HepG2 (cell line): ENCODE data around the gene SYAP1. TPM values are rescaled to one million over a fixed set of nuclear protein-coding genes. Genes with fewer than 3 reads are reported as not detected.
"Not testable (repeated sequence)": the region's sequence is repeated elsewhere in the genome, so short reads cannot be mapped to it uniquely, and the experiment has no call there.

Source experiments
- ATAC-seq: fragments of 200-7000 bp; cut with Tn5 transposase; 3 replicates; pipeline ENCODE4 v1.9.1; 2020; ENCODE audit warnings: mild to moderate bottlenecking, moderate library complexity
- BruUV-seq: library from RNA; stranded (reverse); fragments of 400-500 nt; replicated peaks from 2 replicates; lab custom pipeline; 2021; lab: Mats Ljungman, UMichigan
- CTCF ChIA-PET: fragments of 300-600 bp; formaldehyde crosslinking; extraction: SDS; loops from one replicate; lab custom pipeline; 2021; ENCODE audit warnings: low total read pairs, inconsistent platforms, low intra/inter-chr PET ratio; lab: Yijun Ruan, JAX
- POLR2A ChIA-PET: fragments of 350-600 bp; sonication (Branson Sonifier 250); formaldehyde crosslinking; loops from one replicate; lab custom pipeline; 2020; ENCODE audit warnings: antibody characterized with exemption, inconsistent platforms; lab: Yijun Ruan, JAX
- DNase-seq: peaks from one replicate; pipeline ENCODE4 v3.0.0-alpha.2; 2015; ENCODE audit warnings: low spot score
- FAIRE-seq: peaks from 3 replicates; lab custom pipeline; 2011; peaks lifted over from hg19 to GRCh38; lab: Jason Lieb, UNC
- H2AFZ ChIP-seq: one replicate; pipeline ENCODE4 v1.6.1; 2011; ENCODE audit warnings: low read length, inconsistent platforms
- H3K27ac ChIP-seq: fragments of 300-600 bp; 3 replicates; pipeline ENCODE4 v1.8.0; 2011; ENCODE audit warnings: mixed run types, mild to moderate bottlenecking, mixed read lengths, low read length, inconsistent platforms; ENCODE audit not compliant: insufficient read depth; ENCODE audit errors: extremely low read length
- H3K27me3 ChIP-seq, 2 experiments: fragments of 200-600 bp in 1 of 2; 2 replicates in 1 of 2; 3 replicates in 1 of 2; pipeline versions ENCODE4 v1.6.0 to v1.8.0; 2011; ENCODE audit warnings: low read length in 2 of 2, mild to moderate bottlenecking in 2 of 2, moderate library complexity in 2 of 2, inconsistent platforms in 1 of 2; ENCODE audit not compliant: insufficient read depth in 2 of 2, control insufficient read depth in 1 of 2
- H3K36me3 ChIP-seq, 2 experiments: fragments of 200-600 bp in 1 of 2; replicated peaks in 1 of 2; 2 replicates in 1 of 2; 3 replicates in 1 of 2; pipeline versions ENCODE4 v1.5.1 to v1.8.0; 2011; ENCODE audit warnings: low read length in 2 of 2, inconsistent platforms in 1 of 2; ENCODE audit not compliant: insufficient read depth in 2 of 2, control insufficient read depth in 1 of 2
- H3K4me1 ChIP-seq: 2 replicates; pipeline ENCODE4 v1.5.1; 2012; ENCODE audit warnings: low read length, inconsistent platforms; ENCODE audit not compliant: insufficient read depth
- H3K4me2 ChIP-seq: 2 replicates; pipeline ENCODE4 v1.6.0; 2011; ENCODE audit warnings: low read depth, low read length, inconsistent platforms
- H3K4me3 ChIP-seq, 3 experiments: fragments of 200-600 bp in 1 of 3; sonication (generic), shearing (Covaris generic) in 1 of 3; replicated peaks in 1 of 3; 2 replicates each; pipeline ENCODE4 v1.5.1; 2011 to 2016; ENCODE audit warnings: low read length in 3 of 3, inconsistent platforms in 2 of 3, low read depth in 2 of 3, mild to moderate bottlenecking in 2 of 3, control low read depth in 1 of 3, mixed read lengths in 1 of 3; ENCODE audit not compliant: insufficient read depth in 1 of 3
- H3K79me2 ChIP-seq: one replicate; pipeline ENCODE4 v1.6.1; 2011; ENCODE audit warnings: low read length, inconsistent platforms; ENCODE audit not compliant: insufficient read depth
- H3K9ac ChIP-seq: 2 replicates; pipeline ENCODE4 v1.6.0; 2011; ENCODE audit warnings: mild to moderate bottlenecking, low read depth, low read length, inconsistent platforms; ENCODE audit not compliant: insufficient read depth
- H3K9me3 ChIP-seq: 2 replicates; pipeline ENCODE4 v1.5.1; 2012; ENCODE audit warnings: mild to moderate bottlenecking, low read length
- H4K20me1 ChIP-seq: 2 replicates; pipeline ENCODE4 v1.6.0; 2011; ENCODE audit warnings: inconsistent platforms, mild to moderate bottlenecking, low read length, moderate library complexity; ENCODE audit not compliant: insufficient read depth
- ZNF24 ChIP-seq: fragments of 450-650 bp; IDR thresholded peaks from 2 replicates; pipeline ENCODE4 v1.6.1; 2017; ENCODE audit warnings: antibody characterized with exemption, mild to moderate bottlenecking
- ZNF605 ChIP-seq: sonication (generic); formaldehyde crosslinking; IDR thresholded peaks from 2 replicates; pipeline ENCODE4 v1.8.0; 2022; ENCODE audit warnings: mild to moderate bottlenecking, missing genetic modification reagents
- WGBS: methylation state at CpG from one replicate; pipeline ENCODE4 v1.1.6; 2017; ENCODE audit warnings: low lambda C conversion rate; 5-methylcytosine and 5-hydroxymethylcytosine counted together
- in situ Hi-C: cut with HindIII; loops from 2 replicates; pipeline ENCODE4 v1.10.0; 2017; ENCODE audit warnings: low pct_unique_long_range_greater_than_20kb; ENCODE audit not compliant: extremely low pct_ligation_motif_present
- intact Hi-C: fragments of 100-400 bp; cut with micrococcal nuclease; formaldehyde crosslinking; loops from one replicate; pipeline ENCODE4 v1.10.0; 2022; ENCODE audit not compliant: unreplicated experiment
- polyA plus RNA-seq, 8 experiments: library from polyadenylated mRNA; depleted of rRNA in 3 of 8; stranded (reverse) in 7 of 8; unstranded in 1 of 8; fragments of >200 nt; fragmentation: Illumina TruSeq in 4 of 8; extraction: Trizol in 4 of 8; gene quantifications; 2 replicates each; pipeline versions ENCODE4 v1.2.1 to v1.2.3, GENCODE V29; 2011 to 2016; ENCODE audit warnings: low read depth in 4 of 8, missing spikeins in 1 of 8, mixed read lengths in 1 of 8; ENCODE audit not compliant: insufficient read depth in 1 of 8
- total RNA-seq, 5 experiments: library from RNA; depleted of rRNA; stranded (reverse); fragments of >200 nt; fragmentation: Illumina TruSeq; extraction: Trizol; gene quantifications; 2 replicates each; pipeline ENCODE4 v1.2.3, GENCODE V29; 2016; ENCODE audit warnings: low read depth in 1 of 5

The SYAP1 gene
- total and polyA plus RNA-seq, 2 of the 13 experiments (the other 11 are each of a cell fraction or from before 2014, with no cell fraction given) = 4.9 to 18.5 TPM

GRCh38 chrX:16756724-16757123 is 37.3 kb downstream of the SYAP1 start:
- Histone ChIP-seq H3K27me3 (no peaks in the 10 kb centered on the region), H3K9ac (no peak overlapping the region), H3K9me3 (no peaks in the 10 kb centered on the region), H2AFZ (no peak overlapping the region), H3K79me2 (no peaks in the 10 kb centered on the region), H3K36me3 (peaks cover 2 to 24% of the 10 kb centered on the region in 2 experiments; a peak in 3 of 5 replicates), H3K4me1 (no peaks in the 10 kb centered on the region), H3K4me2 (no peak overlapping the region), H3K4me3 (no peak overlapping the region), H4K20me1 (no peaks in the 10 kb centered on the region), H3K27ac (no peak overlapping the region)
- WGBS = 94% methylated on average over 4 of the region's 4 CpGs
- no TSS peak for BruUV-seq
- no peak for TF ChIP-seq ZNF605 (CRISPR knock-in tag)
- DNase-seq (no peak), ATAC-seq (no peak), FAIRE-seq (no peak)
- POLR2A ChIA-PET = interaction anchor here (1.0 kb wide), 1 partner anchor 15 kb away, joined by 3 read pairs; no protein-coding TSS in a partner anchor
- CTCF ChIA-PET = no interaction called here
- intact Hi-C loops (no loop called here), in situ Hi-C loops (no loop called here)

GRCh38 chrX:16761500-16761899 is 42.1 kb downstream of the SYAP1 start:
- in situ Hi-C loops, H3K4me3 ChIP-seq, H3K79me2 ChIP-seq, H3K4me1 ChIP-seq, intact Hi-C loops, ATAC-seq, H3K27ac ChIP-seq, H3K9me3 ChIP-seq, H2AFZ ChIP-seq, H4K20me1 ChIP-seq, FAIRE-seq, H3K27me3 ChIP-seq, CTCF ChIA-PET, H3K9ac ChIP-seq, DNase-seq, H3K4me2 ChIP-seq, BruUV-seq: not testable (repeated sequence)
- TF ChIP-seq ZNF24 = peak; percentile 52; the same call in 1 of the 2 replicates
- POLR2A ChIA-PET = interaction anchor here (1.5 kb wide), 1 partner anchor 10 kb away, joined by 3 read pairs; no protein-coding TSS in a partner anchor
- peaks cover 0 to 11% of the 10 kb centered on the region in 2 experiments; a peak in 2 of 5 replicates for H3K36me3 ChIP-seq
- WGBS = 89% methylated on average over 4 of the region's 4 CpGs
